GM12873 (cell line): Measurements from ENCODE around the gene SLC35B3.
A peak's percentile ranks its signal among the peaks of the same experiment; 100 is the strongest.

Source experiments
- CTCF ChIP-seq: IDR thresholded peaks from 2 replicates; pipeline ENCODE4 v1.5.1; 2012; ENCODE audit warnings: low read depth, mild to moderate bottlenecking, moderate library complexity, low read length, control low read depth; ENCODE audit not compliant: insufficient read depth; ENCODE audit errors: missing control alignments

SLC35B3 gene

GRCh38 chr6:8435093-8435844, at the start of gene SLC35B3:
SLC35B3 (minus strand) TSS chr6:8435545.
- TF ChIP-seq CTCF: no peak

GRCh38 chr6:8483650-8484049, 48.3 kb upstream of the SLC35B3 start:
- TF ChIP-seq CTCF: no peak

GRCh38 chr6:8481727-8482126, 46.4 kb upstream of the SLC35B3 start:
- peak; percentile 74 for TF ChIP-seq CTCF

GRCh38 chr6:8478418-8478817, 43.1 kb upstream of the SLC35B3 start:
- TF ChIP-seq CTCF: no peak

- TF ChIP-seq CTCF: no peak
Measured at GRCh38 chr6:8476656-8477055, 41.3 kb upstream of the SLC35B3 start.

GRCh38 chr6:8468552-8469356, 33.4 kb upstream of the SLC35B3 start:
- no peak for TF ChIP-seq CTCF

GRCh38 chr6:8462694-8463093, 27.3 kb upstream of the SLC35B3 start:
- TF ChIP-seq CTCF: no peak
